Endothelial cell of umbilical vein (primary cell): Measurements from ENCODE around the gene EME2. TPM values are rescaled to one million over a fixed set of nuclear protein-coding genes. Genes with fewer than 3 reads are reported as not detected.

Experiments
- BruUV-seq: library from RNA; stranded (reverse); fragments of 400-500 nt; replicated peaks from 2 replicates; lab custom pipeline; 2021; lab: Mats Ljungman, UMichigan
- CTCF ChIA-PET: fragments of 300-600, 350-600 bp; sonication (Branson Sonifier 250); formaldehyde crosslinking; loops from one replicate; lab custom pipeline; 2021; ENCODE audit warnings: antibody characterized with exemption, inconsistent platforms; lab: Charles Lee
- POLR2A ChIA-PET: fragments of 300-600, 350-600 bp; sonication (Branson Sonifier 250); formaldehyde crosslinking; loops from one replicate; lab custom pipeline; 2021; ENCODE audit warnings: antibody characterized with exemption, inconsistent platforms; lab: Charles Lee
- DNase-seq: peaks from one replicate; pipeline ENCODE4 v3.0.0-alpha.2; 2011; ENCODE audit warnings: low read depth, low spot score
- FAIRE-seq: peaks from 2 replicates; lab custom pipeline; 2011; peaks lifted over from hg19 to GRCh38; lab: Jason Lieb, UNC
- H2AFZ ChIP-seq: 2 replicates; pipeline ENCODE4 v1.6.0; 2012; ENCODE audit warnings: low read depth, low read length, control low read depth, inconsistent platforms
- H3K27ac ChIP-seq: 2 replicates; pipeline ENCODE4 v1.5.1; 2011; ENCODE audit warnings: low read depth, mild to moderate bottlenecking, control low read depth, low read length, moderate library complexity; ENCODE audit not compliant: insufficient read depth
- H3K27me3 ChIP-seq, 2 experiments: 2 replicates each; pipeline versions ENCODE4 v1.6.0 to v1.6.1; 2011; ENCODE audit warnings: low read length in 2 of 2, mixed read lengths in 1 of 2; ENCODE audit not compliant: control insufficient read depth in 2 of 2, insufficient read depth in 2 of 2
- H3K36me3 ChIP-seq, 2 experiments: 2 replicates in 1 of 2; 3 replicates in 1 of 2; pipeline ENCODE4 v1.5.1; 2011; ENCODE audit warnings: low read length in 2 of 2, mild to moderate bottlenecking in 1 of 2, moderate library complexity in 1 of 2; ENCODE audit not compliant: control insufficient read depth in 2 of 2, insufficient read depth in 2 of 2; ENCODE audit errors: extremely low read depth in 1 of 2
- H3K4me1 ChIP-seq: 3 replicates; pipeline ENCODE4 v1.5.1; 2011; ENCODE audit warnings: mild to moderate bottlenecking, low read length; ENCODE audit not compliant: control insufficient read depth, insufficient read depth; ENCODE audit errors: extremely low read depth
- H3K4me2 ChIP-seq: 2 replicates; pipeline ENCODE4 v1.6.1; 2011; ENCODE audit warnings: low read length, control low read depth, mixed read lengths; ENCODE audit not compliant: insufficient read depth
- H3K4me3 ChIP-seq, 3 experiments: fragments of 200-600 bp in 1 of 3; sonication (generic), shearing (Covaris generic) in 1 of 3; replicated peaks in 1 of 3; 2 replicates each; pipeline ENCODE4 v1.5.1; 2011 to 2016; ENCODE audit warnings: control low read depth in 3 of 3, low read length in 3 of 3, mild to moderate bottlenecking in 2 of 3, inconsistent platforms in 1 of 3, low read depth in 1 of 3, moderate library complexity in 1 of 3; ENCODE audit not compliant: insufficient read depth in 1 of 3
- H3K79me2 ChIP-seq: 2 replicates; pipeline ENCODE4 v1.6.0; 2012; ENCODE audit warnings: low read length, inconsistent platforms; ENCODE audit not compliant: control insufficient read depth, insufficient read depth
- H3K9ac ChIP-seq: replicated peaks from 2 replicates; pipeline ENCODE3; 2011; ENCODE audit warnings: low read length, control low read depth; ENCODE audit not compliant: insufficient read depth; ENCODE audit errors: extremely low read depth
- H3K9me1 ChIP-seq: replicated peaks from 3 replicates; pipeline ENCODE4 v1.6.0; 2011; ENCODE audit warnings: mild to moderate bottlenecking, low read length; ENCODE audit not compliant: control insufficient read depth, insufficient read depth; ENCODE audit errors: extremely low read depth
- H3K9me3 ChIP-seq: replicated peaks from 2 replicates; pipeline ENCODE4 v1.5.1; 2012; ENCODE audit warnings: low read length, inconsistent platforms; ENCODE audit not compliant: control insufficient read depth, insufficient read depth
- H4K20me1 ChIP-seq: replicated peaks from 2 replicates; pipeline ENCODE3; 2011; ENCODE audit warnings: mild to moderate bottlenecking, low read length; ENCODE audit not compliant: control insufficient read depth, insufficient read depth; ENCODE audit errors: extremely low read depth
- EZH2 ChIP-seq: IDR thresholded peaks from 2 replicates; pipeline ENCODE4 v1.6.1; 2012; ENCODE audit warnings: borderline replicate concordance, low read depth, mild to moderate bottlenecking, moderate library complexity, low read length, inconsistent platforms; ENCODE audit not compliant: severe bottlenecking
- FOS ChIP-seq: IDR thresholded peaks from 2 replicates; pipeline ENCODE4 v1.6.1; 2011; ENCODE audit warnings: mild to moderate bottlenecking, low read length, moderate library complexity, borderline replicate concordance; ENCODE audit not compliant: insufficient read depth
- GATA2 ChIP-seq: IDR thresholded peaks from 2 replicates; pipeline ENCODE4 v1.7.0; 2011; ENCODE audit warnings: low read depth, mild to moderate bottlenecking, moderate library complexity, mixed read lengths, low read length; ENCODE audit not compliant: insufficient read length, insufficient read depth
- JUN ChIP-seq: IDR thresholded peaks from 2 replicates; pipeline ENCODE4 v1.6.1; 2011; ENCODE audit warnings: borderline replicate concordance, low read depth; ENCODE audit not compliant: insufficient read length, insufficient read depth
- MAX ChIP-seq: IDR thresholded peaks from 2 replicates; pipeline ENCODE4 v1.6.1; 2011; ENCODE audit not compliant: insufficient read depth, insufficient read length
- MYC ChIP-seq: IDR thresholded peaks from one replicate; pipeline ENCODE4 v1.6.1; 2011; ENCODE audit warnings: mild to moderate bottlenecking, low read depth, low read length
- POLR2A ChIP-seq: IDR thresholded peaks from 2 replicates; pipeline ENCODE4 v1.6.1; 2012; ENCODE audit warnings: low read depth, mild to moderate bottlenecking, control low read depth, low read length
- POLR2AphosphoS5 ChIP-seq: IDR thresholded peaks from 2 replicates; pipeline ENCODE4 v1.6.1; 2012; ENCODE audit warnings: low read depth, mild to moderate bottlenecking, control low read depth, low read length, moderate library complexity; ENCODE audit not compliant: insufficient read depth
- dilution Hi-C: fragments of 300-500 bp; cut with MboI; formaldehyde crosslinking; loops from one replicate; pipeline ENCODE4 v1.15.0; 2019; ENCODE audit warnings: low sequenced_read_pairs; ENCODE audit not compliant: extremely low pct_ligation_motif_present
- intact Hi-C: fragments of 100-400 bp; cut with micrococcal nuclease; formaldehyde crosslinking; loops from one replicate; pipeline ENCODE4 v1.10.0; 2022
- polyA plus RNA-seq, 4 experiments: library from polyadenylated mRNA; depleted of rRNA in 3 of 4; stranded (reverse) in 3 of 4; unstranded in 1 of 4; fragments of >200 nt; gene quantifications; 2 replicates each; pipeline versions ENCODE4 v1.2.1 to v1.2.3, GENCODE V29; 2011 to 2012; ENCODE audit warnings: missing spikeins in 1 of 4
- total RNA-seq: library from RNA; stranded (reverse); gene quantifications from 2 replicates; pipeline ENCODE4 v1.2.3, GENCODE V29; 2021
- TF ChIP-seq, protein P1 (sequence below), 2 donors: IDR thresholded peaks; 1 replicate in 1 of 2; 2 replicates in 1 of 2; pipeline ENCODE4 v1.5.1; 2011; ENCODE audit warnings: low read length in 2 of 2, mild to moderate bottlenecking in 2 of 2, moderate library complexity in 2 of 2, control low read depth in 1 of 2, inconsistent platforms in 1 of 2, low read depth in 1 of 2; ENCODE audit not compliant: insufficient read depth in 1 of 2; ENCODE audit errors: extremely low read depth in 1 of 2

The EME2 gene
- total and polyA plus RNA-seq, 2 donors (not counting 3 experiments of a cell fraction or from before 2014, with no cell fraction given): 9.7 to 21.4 TPM

- DNase-seq (no peak), FAIRE-seq (no peak)
- H2AFZ ChIP-seq: no peak overlapping the region
- dilution Hi-C loops (no loop called here), intact Hi-C loops (no loop called here)
- no TSS peak for BruUV-seq
- no peak overlapping the region for H3K27ac ChIP-seq
- H3K36me3 ChIP-seq: peaks cover 0 to 36% of the 10 kb centered on the region in 2 experiments
- POLR2A ChIA-PET: no interaction called here
- peaks cover 2% of the 10 kb centered on the region for H3K79me2 ChIP-seq
- no peak overlapping the region for H3K4me3 ChIP-seq
- no peak overlapping the region for H3K4me2 ChIP-seq
- H3K27me3 ChIP-seq: no peaks in the 10 kb centered on the region
- H3K9me3 ChIP-seq: no peaks in the 10 kb centered on the region
- CTCF ChIA-PET: no interaction called here
- no peaks in the 10 kb centered on the region for H4K20me1 ChIP-seq
- no peaks in the 10 kb centered on the region for H3K9me1 ChIP-seq
- TF ChIP-seq POLR2A: no peak
- TF ChIP-seq GATA2: no peak
- peaks cover 5% of the 10 kb centered on the region for H3K4me1 ChIP-seq
- H3K9ac ChIP-seq: no peak overlapping the region
Observed at GRCh38 chr16:1820946-1821290, 48.3 kb downstream of the EME2 start.

DNA sequence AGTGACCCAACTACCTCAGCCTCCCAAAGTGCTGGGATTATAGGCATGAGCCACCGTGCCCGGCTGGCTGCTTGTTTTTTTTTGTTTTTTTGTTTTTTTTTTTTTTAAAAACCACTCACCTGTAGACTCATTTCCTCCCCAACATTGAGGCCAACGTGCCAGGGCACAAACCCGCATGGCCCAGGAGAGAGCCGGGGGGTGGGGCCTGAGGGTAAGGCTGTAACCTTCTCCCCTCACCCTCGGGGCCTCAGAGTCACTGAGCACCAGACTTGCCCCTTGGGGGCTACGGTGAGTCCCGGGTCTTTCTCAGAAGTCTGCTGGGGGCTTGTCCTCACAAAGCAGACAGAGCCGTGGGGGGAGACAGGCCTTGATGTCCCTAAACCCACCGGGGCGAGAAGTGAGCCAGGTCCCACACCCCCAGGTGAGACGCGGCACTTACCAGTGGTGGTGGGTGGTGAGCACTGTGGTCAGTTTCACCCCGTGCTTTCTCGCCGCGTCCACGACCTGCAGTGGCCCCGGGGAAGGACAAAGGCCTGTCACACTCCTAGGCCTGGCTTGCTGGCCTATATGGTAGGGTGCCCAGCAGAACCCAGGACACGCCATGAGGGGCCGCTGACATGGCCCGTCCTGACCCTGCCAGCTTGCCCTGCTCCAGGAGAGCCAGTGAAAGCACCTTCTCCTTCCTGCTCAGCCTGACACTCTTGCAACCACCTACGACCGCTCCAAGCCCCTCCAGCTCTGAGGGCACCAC lies 49.4 kb downstream of the EME2 start:
- ChIA-PET POLR2A (no interaction called here), CTCF (interaction anchor here (2.2 kb wide), 1 partner anchor 49 kb away, joined by 16 read pairs; the partner anchor contains the start of genes EME2 and MRPS34)
- H3K36me3 ChIP-seq: peaks cover 0 to 29% of the 10 kb centered on the region in 2 experiments
- peaks cover 5% of the 10 kb centered on the region for H3K4me1 ChIP-seq
- dilution Hi-C loops (no loop called here), intact Hi-C loops (no loop called here)
- DNase-seq (no peak), FAIRE-seq (no peak)
- no peak overlapping the region for H2AFZ ChIP-seq
- BruUV-seq: no TSS peak
- H4K20me1 ChIP-seq: no peaks in the 10 kb centered on the region
- no peak overlapping the region for H3K4me2 ChIP-seq
- TF ChIP-seq, protein P1, sequence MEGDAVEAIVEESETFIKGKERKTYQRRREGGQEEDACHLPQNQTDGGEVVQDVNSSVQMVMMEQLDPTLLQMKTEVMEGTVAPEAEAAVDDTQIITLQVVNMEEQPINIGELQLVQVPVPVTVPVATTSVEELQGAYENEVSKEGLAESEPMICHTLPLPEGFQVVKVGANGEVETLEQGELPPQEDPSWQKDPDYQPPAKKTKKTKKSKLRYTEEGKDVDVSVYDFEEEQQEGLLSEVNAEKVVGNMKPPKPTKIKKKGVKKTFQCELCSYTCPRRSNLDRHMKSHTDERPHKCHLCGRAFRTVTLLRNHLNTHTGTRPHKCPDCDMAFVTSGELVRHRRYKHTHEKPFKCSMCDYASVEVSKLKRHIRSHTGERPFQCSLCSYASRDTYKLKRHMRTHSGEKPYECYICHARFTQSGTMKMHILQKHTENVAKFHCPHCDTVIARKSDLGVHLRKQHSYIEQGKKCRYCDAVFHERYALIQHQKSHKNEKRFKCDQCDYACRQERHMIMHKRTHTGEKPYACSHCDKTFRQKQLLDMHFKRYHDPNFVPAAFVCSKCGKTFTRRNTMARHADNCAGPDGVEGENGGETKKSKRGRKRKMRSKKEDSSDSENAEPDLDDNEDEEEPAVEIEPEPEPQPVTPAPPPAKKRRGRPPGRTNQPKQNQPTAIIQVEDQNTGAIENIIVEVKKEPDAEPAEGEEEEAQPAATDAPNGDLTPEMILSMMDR (IDR thresholded peaks at IDR 0.05; ENCODE audit: extremely low read depth in 1 of 2, insufficient read depth in 1 of 2, low read depth in 1 of 2, low read length in 2 of 2): no peak
- no peak for TF ChIP-seq MYC
- no peak for TF ChIP-seq POLR2A
- TF ChIP-seq EZH2: no peak
- no peak for TF ChIP-seq MAX
- TF ChIP-seq JUN: no peak
- TF ChIP-seq GATA2: no peak
- TF ChIP-seq FOS: no peak
- TF ChIP-seq POLR2AphosphoS5: no peak
- H3K9ac ChIP-seq: no peak overlapping the region
- H3K27ac ChIP-seq: no peak overlapping the region
- no peaks in the 10 kb centered on the region for H3K27me3 ChIP-seq
- no peaks in the 10 kb centered on the region for H3K9me3 ChIP-seq
- H3K79me2 ChIP-seq: peaks cover 2% of the 10 kb centered on the region
- H3K4me3 ChIP-seq: no peak overlapping the region
- no peaks in the 10 kb centered on the region for H3K9me1 ChIP-seq
